GM19351 (cell line): ENCODE results near the gene CAND2.
A peak's percentile ranks its signal among the peaks of the same experiment; 100 is the strongest.

Experiments used
- ATAC-seq: cut with Tn5 transposase; IDR thresholded peaks from one replicate; pipeline ENCODE4 v1.9.1; 2021; ENCODE audit warnings: mild to moderate bottlenecking, moderate library complexity; ENCODE audit not compliant: unreplicated experiment

The CAND2 gene

DNA sequence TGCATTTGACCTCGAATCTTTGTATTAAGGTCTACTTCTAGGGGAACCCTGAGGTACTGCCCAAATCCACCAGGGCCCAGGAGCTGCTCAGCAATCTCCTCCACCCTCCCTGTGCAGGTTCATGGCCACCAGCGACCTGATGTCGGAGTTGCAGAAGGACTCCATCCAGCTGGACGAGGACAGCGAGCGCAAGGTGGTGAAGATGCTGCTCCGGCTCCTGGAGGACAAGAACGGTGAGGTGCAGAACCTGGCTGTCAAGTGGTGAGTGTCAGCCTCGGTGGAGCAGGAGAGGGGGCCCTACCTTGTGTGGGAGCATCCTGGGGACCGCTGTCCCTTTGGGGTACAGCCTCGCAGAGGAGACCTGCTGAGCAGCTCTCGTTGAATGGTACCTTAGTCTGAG is 6.9 kb downstream of the CAND2 start:
- ATAC-seq = no peak

GRCh38 chr3:12807066-12807465 is 10.6 kb downstream of the CAND2 start:
- no peak for ATAC-seq

- no peak for ATAC-seq
Observed at GRCh38 chr3:12807601-12808359, 11.3 kb downstream of the CAND2 start.

DNA sequence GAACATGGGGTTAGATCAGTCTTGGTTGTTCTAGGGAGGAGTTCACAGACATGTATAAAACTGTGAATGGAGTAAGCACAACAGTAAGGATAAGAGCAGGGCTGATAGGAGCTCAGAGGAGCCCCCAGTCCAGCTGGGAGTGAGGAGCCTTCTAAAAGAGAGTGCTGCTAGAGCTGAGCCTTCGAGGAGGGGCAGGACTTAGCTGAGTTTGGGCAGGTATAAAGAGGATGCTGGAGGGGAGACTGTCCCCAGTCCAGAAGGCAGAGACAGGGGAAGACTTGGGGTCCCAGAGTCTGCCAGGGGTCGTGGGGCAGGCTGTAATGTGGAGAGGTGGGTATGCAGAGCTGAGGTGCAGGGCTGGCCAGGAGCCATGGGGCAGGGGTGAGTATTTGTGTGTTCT is 12.1 kb downstream of the CAND2 start:
- no peak for ATAC-seq

DNA sequence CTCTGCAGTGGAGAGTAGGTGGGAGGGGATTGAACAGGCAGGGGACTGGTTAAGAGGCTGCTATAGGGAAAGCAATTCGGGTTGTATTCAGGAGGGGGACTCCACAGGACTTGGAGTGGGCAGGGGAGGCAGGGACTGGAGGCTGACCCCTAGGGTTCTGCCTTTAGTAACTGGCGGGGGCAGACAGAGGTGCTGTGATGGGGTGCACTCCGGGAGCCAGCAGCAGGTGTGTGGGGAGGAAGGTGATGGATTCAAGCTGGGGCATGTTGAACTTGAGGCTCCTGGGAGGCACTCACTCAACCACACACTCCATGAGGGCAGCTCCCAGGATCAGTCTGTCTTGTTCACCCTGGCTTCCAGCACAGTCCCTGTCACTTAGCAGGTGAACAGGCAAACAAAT is 12.5 kb downstream of the CAND2 start:
- no peak for ATAC-seq

- no peak for ATAC-seq
Observed at GRCh38 chr3:12809435-12809834, 13.0 kb downstream of the CAND2 start.

GRCh38 chr3:12810013-12810780 is 13.7 kb downstream of the CAND2 start:
- ATAC-seq = peak; percentile 99

GRCh38 chr3:12810961-12811360 is 14.5 kb downstream of the CAND2 start:
- no peak for ATAC-seq

DNA sequence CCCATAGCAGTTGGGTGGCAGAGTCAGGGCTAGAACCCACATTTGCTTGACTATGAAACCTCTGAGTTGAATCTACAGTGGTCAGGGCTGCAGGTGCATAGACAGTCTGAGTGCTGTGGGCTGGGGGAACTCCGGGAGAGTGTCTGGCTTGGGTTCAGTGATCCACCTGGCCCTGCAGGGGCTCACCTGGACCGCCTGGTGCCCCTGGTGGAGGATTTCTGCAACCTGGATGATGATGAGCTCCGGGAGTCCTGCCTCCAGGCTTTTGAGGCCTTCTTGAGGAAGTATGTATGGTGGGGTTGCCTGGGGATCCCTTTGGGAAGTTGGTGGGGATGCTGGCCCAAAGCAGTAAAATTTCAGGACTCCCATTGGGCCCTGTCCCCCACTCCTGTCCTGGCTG is 16.3 kb downstream of the CAND2 start:
- no peak for ATAC-seq

- ATAC-seq = no peak
Observed at GRCh38 chr3:12813967-12814366, 17.5 kb downstream of the CAND2 start.

- ATAC-seq = no peak
Observed at GRCh38 chr3:12815078-12815477, 18.6 kb downstream of the CAND2 start.

DNA sequence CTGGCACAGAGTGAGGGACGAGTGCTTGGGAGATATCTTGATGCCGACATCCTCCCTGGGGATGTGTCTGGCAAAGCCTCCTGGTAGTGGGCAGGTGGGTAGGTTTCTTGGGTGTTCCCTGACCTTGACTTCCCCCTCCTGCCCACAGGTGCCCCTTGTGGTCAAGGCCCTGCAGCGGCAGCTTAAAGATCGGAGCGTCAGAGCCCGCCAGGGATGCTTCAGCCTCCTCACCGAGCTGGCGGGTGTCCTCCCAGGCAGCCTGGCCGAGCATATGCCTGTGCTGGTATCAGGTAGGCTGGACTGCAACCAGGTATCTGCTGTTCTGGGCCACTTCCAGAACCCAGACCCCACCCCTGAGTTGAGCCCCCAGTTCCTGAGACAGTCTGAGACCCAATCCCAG is 19.2 kb downstream of the CAND2 start:
- no peak for ATAC-seq

- no peak for ATAC-seq
Observed at GRCh38 chr3:12816521-12817342, 20.3 kb downstream of the CAND2 start.

GRCh38 chr3:12817343-12817710 is 20.8 kb downstream of the CAND2 start:
- no peak for ATAC-seq

- no peak for ATAC-seq
Observed at GRCh38 chr3:12818273-12818672, 21.8 kb downstream of the CAND2 start.

DNA sequence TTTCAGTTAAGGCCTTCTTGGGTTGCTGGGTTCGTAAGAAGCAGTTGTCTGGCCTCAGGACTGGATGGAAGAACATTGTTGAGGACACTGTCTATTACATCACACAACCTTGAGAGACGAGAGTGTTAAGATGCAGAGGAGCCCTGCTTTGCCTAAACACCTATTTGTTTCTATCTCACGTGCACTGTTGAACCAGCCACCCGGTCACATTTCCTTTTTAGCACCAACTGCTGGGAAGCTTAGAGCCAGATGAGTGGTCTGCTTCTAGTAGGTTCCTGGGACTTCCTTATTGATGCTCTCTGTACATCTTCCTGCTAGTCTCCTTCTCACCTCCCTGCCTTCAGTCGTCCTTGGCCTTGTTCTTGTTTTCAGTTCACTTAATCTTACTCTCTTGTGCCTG is 22.3 kb downstream of the CAND2 start:
- ATAC-seq = no peak

GRCh38 chr3:12822725-12823373 is 26.4 kb downstream of the CAND2 start:
- ATAC-seq = no peak

DNA sequence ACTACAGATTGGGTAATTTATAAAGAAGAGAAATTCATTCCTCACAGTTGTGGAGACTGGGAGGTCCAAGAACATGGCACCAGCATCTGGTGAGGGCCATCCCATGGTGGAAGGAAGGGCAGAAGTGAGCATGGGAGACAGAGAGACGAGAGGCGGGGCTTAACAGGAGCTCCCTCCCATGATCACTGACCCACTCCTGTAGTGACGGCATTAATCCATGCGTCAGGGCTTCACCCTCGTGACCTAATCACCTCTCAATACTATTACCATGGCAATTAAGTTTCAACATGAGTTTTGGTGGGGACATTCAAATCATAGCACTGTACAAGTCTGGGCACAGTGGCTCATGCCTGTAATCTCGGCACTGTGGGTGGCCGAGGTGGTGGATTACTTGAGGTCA is 27.8 kb downstream of the CAND2 start:
- ATAC-seq = no peak

GRCh38 chr3:12825156-12825555 is 28.7 kb downstream of the CAND2 start:
- ATAC-seq = no peak

GRCh38 chr3:12828751-12829150 is 32.3 kb downstream of the CAND2 start:
- ATAC-seq = no peak

DNA sequence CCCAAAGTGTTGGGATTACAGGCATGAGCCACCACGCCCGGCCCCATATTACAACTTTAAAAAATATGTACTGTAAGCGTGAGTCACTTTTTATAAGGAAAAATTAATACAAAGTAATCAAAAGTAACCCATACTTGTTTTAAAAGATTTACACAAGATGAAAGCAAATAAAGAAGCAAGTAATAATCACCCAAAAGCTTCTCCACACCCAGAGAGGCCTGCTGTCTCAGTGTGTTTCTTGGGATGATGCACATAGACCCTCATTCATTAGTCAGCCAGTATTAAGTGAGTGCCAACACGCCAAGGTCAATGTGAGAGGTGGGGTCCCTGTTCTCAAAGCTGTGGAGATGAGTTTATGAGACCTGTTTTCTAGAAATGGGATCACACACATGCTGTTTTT is 32.9 kb downstream of the CAND2 start:
- no peak for ATAC-seq
